SJSA1 (cell line): ENCODE measurements around the gene PRICKLE1. TPM values are rescaled to one million over a fixed set of nuclear protein-coding genes. Genes with fewer than 3 reads are reported as not detected.

ENCODE experiments used
- DNase-seq, 2 experiments: peaks; one replicate each; pipeline ENCODE4 v3.0.0-alpha.2; 2015 to 2020; ENCODE audit warnings: low spot score in 2 of 2, low read depth in 1 of 2
- H3K27ac ChIP-seq: fragments of 250-450 bp; sonication (Bioruptor Pico); 2 replicates; pipeline ENCODE4 v1.5.1; 2020; ENCODE audit warnings: mild to moderate bottlenecking, moderate library complexity
- H3K27me3 ChIP-seq: fragments of 250-450 bp; sonication (Bioruptor Pico); replicated peaks from 2 replicates; pipeline ENCODE4 v1.5.1; 2020; ENCODE audit warnings: mild to moderate bottlenecking, moderate library complexity
- H3K36me3 ChIP-seq: fragments of 250-450 bp; sonication (Bioruptor Pico); 2 replicates; pipeline ENCODE4 v1.5.1; 2020; ENCODE audit warnings: mild to moderate bottlenecking
- H3K4me1 ChIP-seq: fragments of 250-450 bp; sonication (Bioruptor Pico); replicated peaks from 2 replicates; pipeline ENCODE4 v1.6.1; 2021; ENCODE audit warnings: mild to moderate bottlenecking
- H3K4me3 ChIP-seq: fragments of 250-450 bp; sonication (Bioruptor Pico); 2 replicates; pipeline ENCODE4 v1.5.1; 2020; ENCODE audit warnings: mild to moderate bottlenecking
- H3K9me3 ChIP-seq: fragments of 250-450 bp; sonication (Bioruptor Pico); replicated peaks from 2 replicates; pipeline ENCODE4 v1.5.1; 2020; ENCODE audit warnings: mild to moderate bottlenecking
- total RNA-seq: library from RNA; depleted of rRNA; stranded (reverse); fragments of >200 nt; shearing (Covaris generic); gene quantifications from 2 replicates; pipeline ENCODE4 v1.2.3, GENCODE V29; 2014

PRICKLE1 gene
- total RNA-seq, 1 experiment from 2014 or later: 8.1 TPM

DNA sequence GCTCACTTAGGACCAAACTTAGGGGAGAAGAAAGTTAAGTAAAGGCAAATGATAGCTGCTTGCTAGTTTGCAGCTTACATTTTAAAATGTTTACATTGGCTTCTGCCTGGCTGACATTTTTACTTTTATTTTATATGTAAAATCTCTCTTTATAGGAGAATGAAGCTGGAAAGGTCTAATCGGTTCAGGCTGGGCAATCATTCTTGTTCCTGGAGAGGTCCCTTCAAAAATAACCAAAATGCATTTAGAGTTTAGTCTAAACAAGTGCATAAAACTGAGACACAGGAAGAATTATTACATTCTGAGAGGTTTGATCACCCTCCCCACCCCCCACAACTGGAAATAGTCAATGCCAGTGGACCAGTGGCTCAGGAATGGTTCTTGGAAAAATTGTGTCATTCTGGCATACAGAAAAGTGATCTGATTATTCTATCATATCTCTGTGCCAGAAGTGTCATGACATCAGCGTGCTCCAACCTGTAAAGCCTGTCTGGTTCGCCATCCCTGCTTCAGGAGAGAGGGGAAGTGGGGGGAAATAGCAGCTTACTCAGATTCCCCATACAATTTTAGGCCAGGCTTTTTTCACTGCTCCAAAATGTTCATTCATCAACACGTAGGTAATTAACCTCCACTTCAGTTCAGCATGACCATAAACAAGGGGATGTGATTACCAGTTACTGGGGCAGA is 4.2 kb downstream of the PRICKLE1 start:
- no peak overlapping the region for H3K4me3 ChIP-seq
- 0 out of 2 replicates have a peak, but pooled peaks cover 2% of the 10 kb centered on the region for H3K36me3 ChIP-seq
- DNase-seq: no peak
- H3K9me3 ChIP-seq: 0 out of 2 replicates have a peak, but pooled peaks cover 2% of the 10 kb centered on the region
- peaks cover 33% of the 10 kb centered on the region for H3K27me3 ChIP-seq
- H3K4me1 ChIP-seq: peaks cover 10% of the 10 kb centered on the region
- no peak overlapping the region for H3K27ac ChIP-seq

DNA sequence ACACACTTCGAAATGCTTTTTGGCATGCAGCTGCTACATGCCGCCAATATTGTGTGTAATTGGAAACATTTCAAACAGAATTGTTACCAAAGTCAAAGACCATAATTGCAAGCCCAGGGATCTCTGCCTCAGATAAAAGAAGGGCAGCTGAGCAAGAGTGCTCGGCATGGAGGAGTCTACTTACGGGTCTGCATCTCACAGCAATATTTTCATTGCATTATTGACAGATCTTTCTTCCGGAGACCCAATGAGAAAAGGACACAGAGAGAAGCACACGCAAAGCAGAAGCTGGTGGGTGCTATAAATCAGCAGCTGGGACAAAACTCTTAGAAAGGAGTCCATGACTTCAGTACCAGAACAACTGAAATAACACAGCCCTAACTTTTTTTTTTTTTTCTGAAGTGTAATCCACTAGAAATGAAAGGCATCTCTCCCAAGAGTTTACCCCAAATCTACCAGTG is 4.9 kb downstream of the PRICKLE1 start:
- H3K9me3 ChIP-seq: 0 out of 2 replicates have a peak, but pooled peaks cover 2% of the 10 kb centered on the region
- H3K27me3 ChIP-seq: peaks cover 27% of the 10 kb centered on the region
- 0 out of 2 replicates have a peak, but pooled peaks cover 2% of the 10 kb centered on the region for H3K36me3 ChIP-seq
- no peak overlapping the region for H3K4me3 ChIP-seq
- no peak for DNase-seq
- peaks cover 7% of the 10 kb centered on the region for H3K4me1 ChIP-seq
- H3K27ac ChIP-seq: no peak overlapping the region

DNA sequence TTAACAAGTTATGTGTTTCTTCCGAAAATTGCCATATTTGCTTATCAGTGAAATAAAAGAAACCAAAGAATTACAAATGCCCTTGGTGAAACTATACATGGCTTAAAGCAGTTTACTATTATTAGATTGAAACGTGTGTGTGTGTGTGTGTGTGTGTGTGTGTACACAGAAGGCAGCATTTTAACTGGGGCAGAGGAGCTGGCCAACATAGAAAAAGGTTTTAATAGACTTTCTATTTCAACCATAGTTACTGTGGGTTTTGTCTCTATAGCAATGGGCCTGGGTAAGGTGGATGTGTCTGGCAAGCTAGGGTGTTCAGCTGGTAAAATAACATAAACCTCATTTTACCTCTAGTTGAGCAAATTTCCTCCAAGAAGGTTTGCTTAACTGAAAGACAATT is 6.5 kb downstream of the PRICKLE1 start:
- Histone ChIP-seq H3K4me1 (no peaks in the 10 kb centered on the region), H3K27me3 (peaks cover 12% of the 10 kb centered on the region), H3K36me3 (no peaks in the 10 kb centered on the region), H3K9me3 (no peaks in the 10 kb centered on the region), H3K27ac (no peak overlapping the region), H3K4me3 (no peak overlapping the region)
- no peak for DNase-seq

DNA sequence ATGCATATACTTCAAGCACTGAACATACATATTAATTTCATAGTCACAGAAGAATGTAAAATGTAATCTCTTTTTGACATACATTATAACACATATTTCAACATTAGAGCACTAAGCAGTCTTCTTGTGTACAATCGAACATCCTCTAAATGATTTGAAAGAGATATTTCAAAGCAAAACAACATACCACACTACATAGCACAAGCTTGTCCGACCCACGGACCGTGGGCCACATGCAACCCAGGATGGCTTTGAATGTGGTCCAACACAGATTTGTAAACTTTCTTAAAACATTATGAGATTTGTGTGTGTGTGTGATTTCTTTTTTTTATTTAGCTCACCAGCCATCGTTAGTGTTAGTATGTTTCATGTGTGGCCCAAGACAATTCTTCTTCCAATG is 7.0 kb downstream of the PRICKLE1 start:
- no peak overlapping the region for H3K4me3 ChIP-seq
- H3K9me3 ChIP-seq: no peaks in the 10 kb centered on the region
- no peaks in the 10 kb centered on the region for H3K36me3 ChIP-seq
- peaks cover 7% of the 10 kb centered on the region for H3K27me3 ChIP-seq
- H3K27ac ChIP-seq: no peak overlapping the region
- no peaks in the 10 kb centered on the region for H3K4me1 ChIP-seq
- no peak for DNase-seq

DNA sequence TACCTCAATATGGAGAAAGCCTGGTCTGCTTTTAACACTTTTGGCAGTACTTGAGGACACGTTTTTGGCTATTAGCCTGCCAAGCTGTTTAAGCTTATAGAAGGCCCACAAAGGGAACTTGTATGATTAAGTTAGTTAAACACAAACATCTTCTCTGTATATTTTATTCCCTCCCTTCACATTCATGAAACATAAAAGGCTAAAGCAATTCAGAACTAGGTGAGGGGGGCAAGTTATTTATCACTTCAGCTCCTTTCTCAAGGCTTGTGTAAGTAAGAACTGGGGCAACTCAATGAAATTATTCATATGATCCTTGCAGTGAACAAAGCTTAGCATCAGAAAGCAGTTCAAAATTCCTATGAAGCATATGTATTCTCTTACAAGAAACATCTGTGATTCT is 7.5 kb downstream of the PRICKLE1 start:
- H3K9me3 ChIP-seq: no peaks in the 10 kb centered on the region
- no peak overlapping the region for H3K27ac ChIP-seq
- no peaks in the 10 kb centered on the region for H3K4me1 ChIP-seq
- no peak overlapping the region for H3K4me3 ChIP-seq
- H3K36me3 ChIP-seq: no peaks in the 10 kb centered on the region
- DNase-seq: no peak
- H3K27me3 ChIP-seq: peaks cover 3% of the 10 kb centered on the region; the same call in 1 of the 2 replicates

DNA sequence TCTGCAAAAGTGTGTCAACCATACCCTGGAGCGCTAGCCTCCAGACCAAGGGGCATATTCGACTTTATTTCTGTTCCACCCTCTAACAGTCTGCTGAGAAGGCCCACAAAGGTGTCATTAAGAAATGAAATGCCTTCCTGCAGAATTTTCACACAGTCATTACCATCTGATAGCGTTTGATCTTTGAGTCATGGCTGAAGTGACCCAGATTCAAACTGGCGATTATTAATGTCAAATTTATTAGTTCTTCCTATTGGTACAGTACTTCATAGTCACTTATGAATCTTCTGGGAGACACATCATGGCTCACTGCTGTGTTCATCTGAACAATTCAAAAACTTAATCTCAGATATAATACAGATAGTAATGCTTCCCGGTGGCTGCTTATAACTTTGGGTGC is 13.2 kb downstream of the PRICKLE1 start:
- Histone ChIP-seq H3K4me1 (no peaks in the 10 kb centered on the region), H3K27ac (no peak overlapping the region)
- DNase-seq: no peak

DNA sequence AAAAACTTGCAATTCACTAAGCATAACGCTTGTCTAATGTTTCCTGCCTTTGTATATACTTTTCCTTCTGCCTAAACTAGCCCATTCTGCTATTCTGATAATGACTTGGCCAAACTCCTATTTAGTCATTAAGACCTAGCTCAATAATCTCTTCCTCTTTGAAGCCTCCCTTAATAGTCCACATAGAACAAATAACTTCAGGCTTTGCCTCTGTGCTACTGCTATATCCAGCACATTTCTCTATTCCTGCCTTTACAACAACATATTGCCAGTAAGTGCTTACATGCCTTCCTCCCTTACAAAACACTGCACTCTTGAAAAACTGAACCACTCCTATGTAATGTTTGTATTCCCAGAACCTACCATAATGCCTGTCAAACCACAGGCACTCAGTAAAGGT is 13.8 kb downstream of the PRICKLE1 start:
- H3K9me3 ChIP-seq: no peaks in the 10 kb centered on the region
- no peaks in the 10 kb centered on the region for H3K27me3 ChIP-seq
- no peak overlapping the region for H3K27ac ChIP-seq
- no peaks in the 10 kb centered on the region for H3K4me1 ChIP-seq
- no peak for DNase-seq
- no peak overlapping the region for H3K4me3 ChIP-seq
- H3K36me3 ChIP-seq: no peaks in the 10 kb centered on the region

More for the DNA sequence above, 13.2 kb downstream of the PRICKLE1 start:
- H3K4me3 ChIP-seq: no peak overlapping the region
- H3K36me3 ChIP-seq: no peaks in the 10 kb centered on the region
- no peaks in the 10 kb centered on the region for H3K27me3 ChIP-seq
- H3K9me3 ChIP-seq: no peaks in the 10 kb centered on the region

DNA sequence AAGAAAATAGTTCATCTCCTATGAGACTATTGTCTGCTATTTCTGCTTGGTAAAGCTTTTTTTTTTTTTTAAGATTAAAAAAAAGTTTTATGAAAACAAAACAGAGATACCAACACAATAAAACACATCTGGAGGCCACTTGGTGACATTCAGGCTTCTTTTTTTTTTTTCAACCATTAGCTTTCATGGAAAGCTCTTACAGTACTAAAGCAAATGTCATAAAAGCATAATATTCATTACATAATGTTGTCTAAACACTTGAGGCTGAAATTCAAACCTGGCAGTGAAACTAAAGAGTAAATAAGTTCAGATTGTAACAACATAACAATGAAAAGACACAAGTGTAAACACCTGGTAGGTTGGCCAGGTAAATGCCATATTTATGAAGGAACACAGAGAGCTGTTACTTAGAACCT is 14.7 kb downstream of the PRICKLE1 start:
- no peak overlapping the region for H3K4me3 ChIP-seq
- no peak for DNase-seq
- no peak overlapping the region for H3K27ac ChIP-seq
- H3K27me3 ChIP-seq: no peaks in the 10 kb centered on the region
- no peaks in the 10 kb centered on the region for H3K36me3 ChIP-seq
- H3K9me3 ChIP-seq: no peaks in the 10 kb centered on the region
- H3K4me1 ChIP-seq: no peaks in the 10 kb centered on the region

DNA sequence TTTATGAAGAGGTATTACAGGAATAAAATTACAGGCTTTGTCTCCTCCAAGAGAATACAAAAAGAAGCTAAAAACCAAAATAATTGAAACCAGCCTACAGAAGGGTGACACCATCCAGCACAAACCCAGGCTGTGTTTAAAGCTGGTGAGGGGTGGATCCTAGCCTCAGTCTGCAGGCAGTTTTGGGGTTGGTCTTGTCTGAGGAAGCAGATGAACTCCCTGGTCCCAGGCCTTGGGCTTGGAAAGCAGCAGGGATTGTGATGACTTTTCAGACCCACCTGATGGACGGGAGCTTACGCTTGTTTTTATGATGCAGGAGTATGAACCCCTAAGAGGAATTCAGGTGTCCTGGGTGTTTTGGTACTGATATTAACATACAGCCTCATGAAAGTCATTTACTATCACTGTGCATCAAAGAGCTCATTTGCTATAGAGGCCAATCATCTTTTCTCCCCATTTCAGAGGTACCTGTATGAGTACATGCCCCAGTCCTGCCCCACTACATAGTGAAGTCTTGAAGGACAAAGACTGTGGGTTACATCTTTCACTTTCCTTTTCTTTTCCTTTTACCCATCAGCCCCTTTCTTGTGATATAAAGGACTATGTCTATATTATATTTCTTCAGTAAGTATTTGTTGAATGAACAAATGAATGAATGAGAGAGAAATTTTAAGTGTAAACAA is 18.1 kb downstream of the PRICKLE1 start:
- Histone ChIP-seq H3K9me3 (no peaks in the 10 kb centered on the region), H3K36me3 (no peaks in the 10 kb centered on the region), H3K27ac (no peak overlapping the region), H3K27me3 (no peaks in the 10 kb centered on the region), H3K4me1 (no peaks in the 10 kb centered on the region), H3K4me3 (no peak overlapping the region)
- no peak for DNase-seq

DNA sequence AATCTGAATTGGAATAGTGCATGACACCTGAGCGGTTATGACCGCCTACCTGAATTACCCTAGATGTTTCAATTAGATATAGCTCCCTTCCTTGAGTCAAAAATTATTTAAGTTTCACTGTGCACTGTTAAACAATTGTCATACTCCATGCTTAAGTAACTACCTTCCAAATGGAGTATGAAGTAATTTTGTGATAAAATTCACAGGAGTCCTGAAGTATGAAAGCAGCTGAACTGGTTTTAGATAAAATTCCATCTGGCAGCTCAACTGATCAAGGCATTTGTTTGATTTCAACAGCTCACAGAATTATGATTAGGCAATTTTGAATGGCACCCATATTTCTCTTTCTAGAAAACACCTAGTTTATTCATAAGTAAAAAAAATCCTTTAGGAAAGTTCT is 19.5 kb downstream of the PRICKLE1 start:
- Histone ChIP-seq H3K4me3 (no peak overlapping the region), H3K36me3 (no peaks in the 10 kb centered on the region), H3K27ac (no peak overlapping the region), H3K27me3 (no peaks in the 10 kb centered on the region), H3K4me1 (peaks cover 10% of the 10 kb centered on the region), H3K9me3 (no peaks in the 10 kb centered on the region)
- DNase-seq: no peak

DNA sequence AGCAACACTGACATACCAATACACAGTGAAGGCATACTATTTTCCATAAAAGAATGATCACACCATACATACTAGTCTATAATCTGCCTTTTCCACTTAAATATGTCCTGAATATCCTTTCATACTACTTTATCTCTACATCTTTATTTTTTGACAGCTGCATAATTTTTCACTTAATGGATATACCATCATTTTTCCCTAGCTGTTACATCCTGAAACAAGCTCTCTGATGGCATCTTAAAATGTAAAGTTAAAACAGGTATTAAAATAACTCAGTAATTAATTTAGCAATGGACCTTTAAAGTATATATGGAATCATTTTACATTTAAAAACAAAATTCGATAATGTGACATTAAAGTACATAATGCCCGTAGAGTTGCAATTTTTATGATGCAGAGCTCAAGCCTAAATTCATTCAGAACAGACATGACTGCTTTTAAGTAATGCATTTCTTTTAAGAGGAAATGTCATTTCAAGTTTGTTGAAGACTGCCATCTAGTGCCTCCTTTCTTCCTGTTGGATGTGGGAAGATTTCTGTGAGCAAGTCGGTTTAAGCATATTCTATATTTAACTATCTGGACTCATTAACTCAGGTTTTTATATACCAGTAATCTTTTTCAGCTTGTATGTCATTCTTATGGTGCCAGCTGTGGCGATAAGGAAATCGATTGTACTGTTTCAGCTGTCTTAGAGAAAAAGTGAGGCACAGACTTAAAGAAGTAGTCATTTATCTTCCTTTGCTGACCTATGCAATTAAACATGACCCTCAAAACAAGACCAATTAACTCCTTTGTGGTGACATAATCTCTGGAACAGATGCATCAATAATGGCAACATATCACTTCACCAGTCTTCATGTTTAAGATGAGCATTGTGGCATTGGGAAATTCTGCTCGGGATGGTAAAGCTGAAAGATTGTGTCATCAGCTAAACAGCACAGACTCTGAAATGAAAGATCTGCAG is 20.3 kb downstream of the PRICKLE1 start:
- H3K4me1 ChIP-seq: peaks cover 17% of the 10 kb centered on the region
- H3K36me3 ChIP-seq: no peaks in the 10 kb centered on the region
- no peaks in the 10 kb centered on the region for H3K27me3 ChIP-seq
- H3K27ac ChIP-seq: no peak overlapping the region
- no peaks in the 10 kb centered on the region for H3K9me3 ChIP-seq
- DNase-seq: peak in 1 of 2 experiments; percentile 48
- no peak overlapping the region for H3K4me3 ChIP-seq

DNA sequence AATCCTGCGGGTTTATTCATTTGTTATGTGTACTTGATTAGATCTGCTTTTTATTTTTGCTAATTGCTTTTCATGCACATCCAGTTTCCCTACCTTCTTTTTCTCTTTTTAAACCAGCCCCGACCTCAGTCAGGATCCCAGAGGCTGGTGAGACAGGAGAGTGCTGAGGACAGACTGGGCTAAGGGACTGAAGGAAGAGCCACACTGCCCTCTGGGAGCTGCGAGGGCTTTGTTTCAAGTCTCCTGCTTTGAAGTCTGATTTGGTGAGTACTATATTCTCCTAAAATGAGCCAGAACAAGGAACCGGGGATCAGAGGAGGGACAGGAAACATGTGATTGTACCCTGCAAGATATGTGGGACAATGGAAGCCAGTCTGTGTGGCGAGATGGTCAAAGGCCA is 23.9 kb downstream of the PRICKLE1 start:
- Histone ChIP-seq H3K4me3 (no peak overlapping the region), H3K36me3 (no peaks in the 10 kb centered on the region), H3K27me3 (no peaks in the 10 kb centered on the region), H3K9me3 (no peaks in the 10 kb centered on the region), H3K4me1 (peaks cover 33% of the 10 kb centered on the region), H3K27ac (peak overlapping the region; percentile 80)
- DNase-seq: no peak

DNA sequence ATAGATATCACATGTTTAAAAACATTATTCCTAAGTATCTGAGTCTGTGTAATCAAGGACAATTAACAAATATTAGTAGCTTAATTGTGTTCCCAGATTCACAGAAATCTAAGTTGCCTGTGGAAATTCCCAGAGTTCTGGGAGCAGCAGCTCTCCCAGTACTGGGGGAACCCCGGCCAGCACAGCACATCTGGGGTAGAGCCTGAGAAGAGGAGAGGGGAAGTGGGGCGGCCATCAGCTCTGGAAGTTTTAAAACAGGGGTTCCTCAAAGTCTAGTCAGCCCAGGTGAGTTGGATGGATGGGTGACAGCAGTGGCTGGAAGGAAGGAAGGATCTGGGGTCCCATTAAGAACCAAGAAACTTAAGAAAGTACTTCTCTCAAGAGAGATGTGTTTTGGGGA is 24.6 kb downstream of the PRICKLE1 start:
- Histone ChIP-seq H3K9me3 (no peaks in the 10 kb centered on the region), H3K27me3 (no peaks in the 10 kb centered on the region), H3K4me3 (no peak overlapping the region), H3K27ac (peak overlapping the region; percentile 80), H3K36me3 (no peaks in the 10 kb centered on the region), H3K4me1 (peaks cover 34% of the 10 kb centered on the region)
- DNase-seq: peak in 1 of 2 experiments; percentile 44
